Effector memory CD8-positive, alpha-beta T cell (primary cell): ENCODE results near the gene ANKRD1.

ENCODE experiments used
- ATAC-seq: fragments of 150-1000 bp; cut with Tn5 transposase; replicated peaks from 2 replicates; pipeline ENCODE4 v1.10.0; 2021; ENCODE audit warnings: mild to moderate bottlenecking, moderate library complexity
- DNase-seq, 3 experiments: peaks; one replicate each; pipeline ENCODE4 v3.0.0; 2021
- H3K27ac Mint-ChIP-seq, 2 donors: one replicate each; pipeline ENCODE4 v1.8.0; 2022; ENCODE audit warnings: mild to moderate bottlenecking in 2 of 2, mixed read lengths in 2 of 2, moderate library complexity in 2 of 2
- H3K27me3 Mint-ChIP-seq, 2 donors: one replicate each; pipeline ENCODE4 v1.8.0; 2022; ENCODE audit warnings: mixed read lengths in 2 of 2
- H3K36me3 Mint-ChIP-seq: one replicate; pipeline ENCODE4 v1.8.0; 2022; ENCODE audit warnings: mild to moderate bottlenecking, moderate library complexity, mixed read lengths; ENCODE audit not compliant: insufficient read depth
- H3K4me1 Mint-ChIP-seq, 2 donors: one replicate each; pipeline ENCODE4 v1.8.0; 2022; ENCODE audit warnings: low read depth in 2 of 2, mixed read lengths in 2 of 2
- H3K4me3 Mint-ChIP-seq, 2 donors: one replicate each; pipeline ENCODE4 v1.8.0; 2022; ENCODE audit warnings: mild to moderate bottlenecking in 2 of 2, mixed read lengths in 2 of 2, moderate library complexity in 2 of 2
- H3K9me3 Mint-ChIP-seq, 2 donors: one replicate each; pipeline ENCODE4 v1.8.0; 2022; ENCODE audit warnings: mixed read lengths in 2 of 2

ANKRD1 gene

GRCh38 chr10:90927293-90927692, 6.4 kb upstream of the ANKRD1 start:
- H3K36me3 Mint-ChIP-seq, result no peaks in the 10 kb centered on the region
- ATAC-seq, result no peak
- no peak overlapping the region for H3K4me3 Mint-ChIP-seq
- H3K4me1 Mint-ChIP-seq, result no peaks in the 10 kb centered on the region
- H3K27me3 Mint-ChIP-seq, result peaks cover 65 to 74% of the 10 kb centered on the region in 2 donors
- H3K27ac Mint-ChIP-seq, result no peak overlapping the region
- DNase-seq, result no peak
- H3K9me3 Mint-ChIP-seq, result no peaks in the 10 kb centered on the region

GRCh38 chr10:90925079-90926029, 4.5 kb upstream of the ANKRD1 start:
- no peak for ATAC-seq
- Mint-ChIP-seq H3K4me1 (no peaks in the 10 kb centered on the region), H3K27ac (no peak overlapping the region), H3K36me3 (no peaks in the 10 kb centered on the region), H3K4me3 (no peak overlapping the region), H3K27me3 (peaks cover 66 to 68% of the 10 kb centered on the region in 2 donors), H3K9me3 (no peaks in the 10 kb centered on the region)
- no peak for DNase-seq

- Mint-ChIP-seq H3K9me3 (no peaks in the 10 kb centered on the region), H3K4me3 (no peak overlapping the region), H3K27ac (no peak overlapping the region), H3K27me3 (peaks cover 65 to 66% of the 10 kb centered on the region in 2 donors), H3K4me1 (no peaks in the 10 kb centered on the region), H3K36me3 (no peaks in the 10 kb centered on the region)
- no peak for ATAC-seq
- no peak for DNase-seq
Measured at GRCh38 chr10:90924552-90924951, 3.7 kb upstream of the ANKRD1 start.

GRCh38 chr10:90923111-90923731, 2.3 kb upstream of the ANKRD1 start:
- no peak for DNase-seq
- H3K36me3 Mint-ChIP-seq, result no peaks in the 10 kb centered on the region
- no peak for ATAC-seq
- no peak overlapping the region for H3K4me3 Mint-ChIP-seq
- H3K4me1 Mint-ChIP-seq, result no peaks in the 10 kb centered on the region
- no peak overlapping the region for H3K27ac Mint-ChIP-seq
- H3K9me3 Mint-ChIP-seq, result no peaks in the 10 kb centered on the region
- peaks cover 52 to 56% of the 10 kb centered on the region in 2 donors for H3K27me3 Mint-ChIP-seq

GRCh38 chr10:90921906-90922305, 1.0 kb upstream of the ANKRD1 start:
- H3K4me1 Mint-ChIP-seq, result no peaks in the 10 kb centered on the region
- H3K27me3 Mint-ChIP-seq, result peaks cover 44 to 56% of the 10 kb centered on the region in 2 donors
- H3K27ac Mint-ChIP-seq, result no peak overlapping the region
- ATAC-seq, result no peak
- no peak overlapping the region for H3K4me3 Mint-ChIP-seq
- no peaks in the 10 kb centered on the region for H3K36me3 Mint-ChIP-seq
- DNase-seq, result no peak
- no peaks in the 10 kb centered on the region for H3K9me3 Mint-ChIP-seq

GRCh38 chr10:90919683-90920574, 958 bp downstream of the ANKRD1 start:
- no peaks in the 10 kb centered on the region for H3K4me1 Mint-ChIP-seq
- no peak for DNase-seq
- peaks cover 54 to 67% of the 10 kb centered on the region in 2 donors for H3K27me3 Mint-ChIP-seq
- no peak overlapping the region for H3K4me3 Mint-ChIP-seq
- no peak overlapping the region for H3K27ac Mint-ChIP-seq
- ATAC-seq, result no peak
- H3K36me3 Mint-ChIP-seq, result no peaks in the 10 kb centered on the region
- no peaks in the 10 kb centered on the region for H3K9me3 Mint-ChIP-seq

- ATAC-seq, result no peak
- H3K4me1 Mint-ChIP-seq, result no peaks in the 10 kb centered on the region
Measured at GRCh38 chr10:90917968-90918318, 2.9 kb downstream of the ANKRD1 start.

GRCh38 chr10:90917238-90917967, 3.5 kb downstream of the ANKRD1 start:
- Mint-ChIP-seq H3K27me3 (peaks cover 33 to 48% of the 10 kb centered on the region in 2 donors), H3K4me1 (no peaks in the 10 kb centered on the region), H3K9me3 (no peaks in the 10 kb centered on the region), H3K36me3 (no peaks in the 10 kb centered on the region), H3K4me3 (no peak overlapping the region), H3K27ac (no peak overlapping the region)
- no peak for ATAC-seq
- DNase-seq, result no peak

More at GRCh38 chr10:90917968-90918318, 2.9 kb downstream of the ANKRD1 start:
- no peaks in the 10 kb centered on the region for H3K9me3 Mint-ChIP-seq
- H3K27ac Mint-ChIP-seq, result no peak overlapping the region
- no peaks in the 10 kb centered on the region for H3K36me3 Mint-ChIP-seq
- no peak for DNase-seq
- H3K27me3 Mint-ChIP-seq, result peaks cover 38 to 54% of the 10 kb centered on the region in 2 donors
- H3K4me3 Mint-ChIP-seq, result no peak overlapping the region

- H3K4me1 Mint-ChIP-seq, result peaks cover 0 to 4% of the 10 kb centered on the region in 2 donors
- no peaks in the 10 kb centered on the region for H3K36me3 Mint-ChIP-seq
- H3K4me3 Mint-ChIP-seq, result no peak overlapping the region
- ATAC-seq (no peak), DNase-seq (no peak)
- H3K27me3 Mint-ChIP-seq, result peaks cover 27 to 41% of the 10 kb centered on the region in 2 donors
- no peak overlapping the region for H3K27ac Mint-ChIP-seq
- no peaks in the 10 kb centered on the region for H3K9me3 Mint-ChIP-seq
Measured at GRCh38 chr10:90916392-90917237, 4.3 kb downstream of the ANKRD1 start.

- Mint-ChIP-seq H3K4me1 (peaks cover 0 to 5% of the 10 kb centered on the region in 2 donors), H3K4me3 (no peak overlapping the region), H3K36me3 (no peaks in the 10 kb centered on the region), H3K9me3 (no peaks in the 10 kb centered on the region), H3K27me3 (peaks cover 21 to 40% of the 10 kb centered on the region in 2 donors), H3K27ac (no peak overlapping the region)
- DNase-seq (no peak), ATAC-seq (no peak)
Measured at GRCh38 chr10:90915766-90916075, 5.2 kb downstream of the ANKRD1 start.

GRCh38 chr10:90914992-90915765, 5.7 kb downstream of the ANKRD1 start:
- no peak overlapping the region for H3K27ac Mint-ChIP-seq
- peaks cover 0 to 5% of the 10 kb centered on the region in 2 donors for H3K4me1 Mint-ChIP-seq
- H3K9me3 Mint-ChIP-seq, result no peaks in the 10 kb centered on the region
- ATAC-seq (no peak), DNase-seq (no peak)
- no peak overlapping the region for H3K4me3 Mint-ChIP-seq
- no peaks in the 10 kb centered on the region for H3K36me3 Mint-ChIP-seq
- H3K27me3 Mint-ChIP-seq, result peaks cover 15 to 34% of the 10 kb centered on the region in 2 donors
